Stimulated activated CD8-positive, alpha-beta memory T cell treated with anti-CD3 and anti-CD28 coated beads, Interleukin-12 subunit alpha, Interleukin-12 subunit beta, amount 100 ng/mL, for 24 hours (primary cell): ENCODE measurements around the gene TAF1B.
"Not testable (repeated sequence)": the region's sequence is repeated elsewhere in the genome, so short reads cannot be mapped to it uniquely, and the experiment has no call there.

Experiments used
- DNase-seq: peaks from one replicate; pipeline ENCODE4 v3.0.0-alpha.2; 2020; ENCODE audit errors: extremely low read depth

TAF1B gene

GRCh38 chr2:9885036-9885684, 41.9 kb downstream of the TAF1B start:
- no peak for DNase-seq

GRCh38 chr2:9887513-9887912, 44.2 kb downstream of the TAF1B start:
- no peak for DNase-seq

GRCh38 chr2:9889812-9890261, 46.6 kb downstream of the TAF1B start:
- no peak for DNase-seq

- DNase-seq, result no peak
Measured at GRCh38 chr2:9892236-9892635, 49.0 kb downstream of the TAF1B start.

- no peak for DNase-seq
Measured at GRCh38 chr2:9895669-9896590, 52.7 kb downstream of the TAF1B start.

GRCh38 chr2:9897331-9897737, 54.1 kb downstream of the TAF1B start:
- DNase-seq, result peak; percentile 5

GRCh38 chr2:9897846-9898245, 54.6 kb downstream of the TAF1B start:
- DNase-seq, result no peak

GRCh38 chr2:9905413-9905812, 62.1 kb downstream of the TAF1B start:
- DNase-seq, result no peak

- DNase-seq, result no peak
Measured at GRCh38 chr2:9907402-9907801, 64.1 kb downstream of the TAF1B start.

GRCh38 chr2:9908639-9909038, 65.4 kb downstream of the TAF1B start:
- no peak for DNase-seq

- DNase-seq, result no peak
Measured at GRCh38 chr2:9909106-9909505, 65.8 kb downstream of the TAF1B start.

GRCh38 chr2:9910699-9911098, 67.4 kb downstream of the TAF1B start:
- DNase-seq, result no peak

- DNase-seq, result no peak
Measured at GRCh38 chr2:9912468-9912867, 69.2 kb downstream of the TAF1B start.

GRCh38 chr2:9914384-9915065, 71.3 kb downstream of the TAF1B start:
- DNase-seq, result peak; percentile 16

- DNase-seq, result no peak
Measured at GRCh38 chr2:9918275-9918674, 75.0 kb downstream of the TAF1B start.

- DNase-seq, result no peak
Measured at GRCh38 chr2:9919512-9919911, 76.2 kb downstream of the TAF1B start.

GRCh38 chr2:9927020-9927419, 83.7 kb downstream of the TAF1B start:
- not testable (repeated sequence) for DNase-seq

GRCh38 chr2:9937258-9937657, 94.0 kb downstream of the TAF1B start:
- DNase-seq, result no peak

GRCh38 chr2:9937968-9938367, 94.7 kb downstream of the TAF1B start:
- DNase-seq, result no peak

GRCh38 chr2:9939587-9940485, 96.6 kb downstream of the TAF1B start:
- no peak for DNase-seq

GRCh38 chr2:9941196-9941995, 98.1 kb downstream of the TAF1B start:
- no peak for DNase-seq
